Activated T-helper 9 cell treated with anti-CD3 and anti-CD28 coated beads, Interleukin-2, amount 50 U/mL, for 16 hours (primary cell): ENCODE results near the gene KLHL36.
A peak's percentile ranks its signal among the peaks of the same experiment; 100 is the strongest.

Source experiments
- DNase-seq: peaks from one replicate; pipeline ENCODE4 v3.0.0-alpha.2; 2020; ENCODE audit warnings: low read depth

Gene KLHL36

GRCh38 chr16:84699147-84699711, 50.9 kb downstream of the KLHL36 start:
- DNase-seq: no peak

DNA sequence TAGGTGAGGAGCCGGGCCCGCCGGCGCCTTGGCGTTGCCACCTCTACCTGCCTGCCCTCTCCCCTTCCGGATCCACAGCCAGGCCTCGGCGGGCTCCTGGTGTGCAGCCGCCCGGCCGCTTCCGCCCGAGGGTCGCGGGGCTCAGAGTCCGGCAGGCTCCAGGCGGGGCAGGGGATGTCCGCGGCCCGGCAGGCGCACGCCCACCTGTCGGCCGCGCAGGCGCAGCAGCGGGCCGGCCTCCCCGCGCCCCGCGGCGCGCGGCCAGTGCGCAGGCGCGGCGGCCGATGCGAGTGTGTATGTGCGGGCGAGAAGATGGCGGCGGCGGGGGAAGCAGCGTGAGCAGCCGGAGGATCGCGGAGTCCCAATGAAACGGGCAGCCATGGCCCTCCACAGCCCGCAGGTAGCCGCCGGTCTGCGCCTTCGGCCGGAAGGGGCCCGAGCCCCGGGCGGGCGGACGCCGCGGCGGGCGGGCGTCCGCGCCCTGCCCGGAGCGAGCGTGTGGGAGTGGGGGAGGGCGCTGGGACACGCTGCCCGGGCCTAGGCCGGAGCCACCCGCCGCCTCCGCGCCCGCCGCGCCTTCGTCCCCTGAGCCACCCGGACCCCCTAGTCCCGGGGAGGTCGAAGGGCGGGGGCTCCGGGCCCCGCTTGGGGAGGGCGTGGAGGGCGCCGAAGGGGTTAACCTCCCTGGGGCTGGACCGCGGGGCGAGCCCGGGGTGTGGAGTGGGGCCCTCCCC, 51.6 kb downstream of the KLHL36 start, which contains the start of gene USP10:
USP10 (plus strand) TSS at position 289 of the 734 bp plus-strand sequence; CDS start at position 380, 91 bp downstream.
- DNase-seq: peak; percentile 79

GRCh38 chr16:84700446-84701300, 52.4 kb downstream of the KLHL36 start:
- peak; percentile 10 for DNase-seq

- no peak for DNase-seq
Observed at GRCh38 chr16:84703681-84704080, 55.4 kb downstream of the KLHL36 start.

GRCh38 chr16:84704253-84704652, 55.9 kb downstream of the KLHL36 start:
- no peak for DNase-seq

DNA sequence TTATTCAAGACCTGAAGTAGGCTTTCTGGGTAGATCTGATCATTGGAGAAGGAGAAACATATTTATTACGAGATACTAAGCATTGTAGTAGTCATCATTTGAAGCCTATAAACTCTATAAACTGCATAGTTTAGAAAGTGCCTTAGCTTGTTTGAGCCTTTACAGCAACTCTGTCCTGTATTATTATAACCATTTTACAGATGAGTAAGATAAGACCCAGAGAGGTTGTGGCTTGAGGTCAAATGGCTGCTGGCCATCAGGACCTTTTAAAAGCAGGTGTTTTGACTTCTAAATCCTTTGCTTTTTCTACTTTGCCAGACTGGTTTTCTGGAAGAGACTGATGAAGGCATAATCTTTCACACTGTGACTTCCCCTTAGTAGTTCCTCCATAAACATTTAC, 58.5 kb downstream of the KLHL36 start:
- DNase-seq: no peak

DNA sequence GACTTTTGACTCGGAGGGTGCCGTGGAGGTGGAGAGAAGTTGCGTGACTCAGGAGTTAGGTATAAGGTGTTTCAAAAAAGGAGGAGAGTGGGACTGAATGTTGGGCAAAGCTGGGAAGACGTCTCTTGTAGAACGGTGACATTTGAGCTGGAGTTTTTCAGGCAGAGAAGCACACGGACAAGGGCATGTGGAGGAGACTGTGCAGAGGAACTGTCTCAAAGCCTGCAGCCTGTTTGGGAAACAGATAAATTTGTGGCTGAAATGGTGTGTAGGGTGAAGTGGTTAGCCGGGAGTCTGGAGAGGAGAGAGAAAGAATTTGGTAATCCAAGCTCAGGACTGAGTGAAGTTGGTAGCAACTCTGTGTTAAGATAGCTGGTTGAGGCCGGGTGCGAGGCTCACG, 61.3 kb downstream of the KLHL36 start:
- DNase-seq: no peak

DNA sequence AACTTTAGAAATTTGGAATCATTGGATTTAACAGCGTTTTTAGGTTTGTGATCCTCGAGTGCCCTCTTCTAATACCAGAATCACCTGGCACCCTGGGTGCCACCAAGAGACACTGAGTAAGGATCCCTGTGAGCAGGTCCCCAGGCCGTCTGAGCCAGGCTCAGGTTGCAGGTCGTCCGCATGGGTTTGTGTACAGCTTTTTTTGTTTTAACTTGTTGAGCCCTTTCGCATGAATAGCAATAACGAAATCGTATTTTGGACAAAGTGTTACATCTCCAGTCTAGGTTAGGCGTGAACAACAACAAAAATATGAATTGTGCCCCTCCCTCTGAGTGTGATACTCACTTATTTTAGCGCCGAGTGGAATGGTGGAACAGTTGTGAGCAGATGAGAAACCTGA, 62.4 kb downstream of the KLHL36 start:
- DNase-seq: no peak
